Activated CD8-positive, alpha-beta memory T cell treated with anti-CD3 and anti-CD28 coated beads for 4 hours (primary cell): ENCODE results near the gene TRIM31.
A peak's percentile ranks its signal among the peaks of the same experiment; 100 is the strongest.

Experiments
- DNase-seq, 2 donors: peaks; one replicate each; pipeline ENCODE4 v3.0.0-alpha.2; 2020; ENCODE audit warnings: low read depth in 2 of 2

TRIM31 gene

GRCh38 chr6:30116724-30117123, 3.8 kb upstream of the TRIM31 start:
- DNase-seq, result no peak

- DNase-seq, result no peak
Observed at GRCh38 chr6:30113841-30114240, 951 bp upstream of the TRIM31 start.

- DNase-seq, result no peak
Observed at GRCh38 chr6:30112402-30112994, 392 bp downstream of the TRIM31 start.

GRCh38 chr6:30111266-30111856, 1.5 kb downstream of the TRIM31 start:
- DNase-seq, result no peak

GRCh38 chr6:30104661-30105060, 8.2 kb downstream of the TRIM31 start:
- DNase-seq, result no peak

- no peak for DNase-seq
Observed at GRCh38 chr6:30103872-30104179, 9.1 kb downstream of the TRIM31 start.

- DNase-seq, result peak; percentile 71 to 73
Observed at GRCh38 chr6:30102970-30103871, 9.7 kb downstream of the TRIM31 start.

- no peak for DNase-seq
Observed at GRCh38 chr6:30102414-30102969, 10.4 kb downstream of the TRIM31 start.

- DNase-seq, result peak; percentile 19 to 24
Observed at GRCh38 chr6:30101444-30102413, 11.2 kb downstream of the TRIM31 start.

- DNase-seq, result no peak
Observed at GRCh38 chr6:30100585-30101443, 12.1 kb downstream of the TRIM31 start.

- DNase-seq, result no peak
Observed at GRCh38 chr6:30100154-30100553, 12.7 kb downstream of the TRIM31 start.

GRCh38 chr6:30097902-30098768, 14.8 kb downstream of the TRIM31 start:
- no peak for DNase-seq

GRCh38 chr6:30096829-30097228, 16.1 kb downstream of the TRIM31 start:
- no peak for DNase-seq

GRCh38 chr6:30093951-30094661, 18.8 kb downstream of the TRIM31 start:
- DNase-seq, result no peak

- no peak for DNase-seq
Observed at GRCh38 chr6:30092852-30093543, 19.9 kb downstream of the TRIM31 start.

- no peak for DNase-seq
Observed at GRCh38 chr6:30091577-30092381, 21.1 kb downstream of the TRIM31 start.

- no peak for DNase-seq
Observed at GRCh38 chr6:30087876-30088275, 25.0 kb downstream of the TRIM31 start.
